Endothelial cell of umbilical vein (primary cell): ENCODE measurements around the gene ACAA1. TPM values are rescaled to one million over a fixed set of nuclear protein-coding genes. Genes with fewer than 3 reads are reported as not detected.

ENCODE experiments used
- BruUV-seq: library from RNA; stranded (reverse); fragments of 400-500 nt; replicated peaks from 2 replicates; lab custom pipeline; 2021; lab: Mats Ljungman, UMichigan
- CTCF ChIA-PET: fragments of 300-600, 350-600 bp; sonication (Branson Sonifier 250); formaldehyde crosslinking; loops from one replicate; lab custom pipeline; 2021; ENCODE audit warnings: antibody characterized with exemption, inconsistent platforms; lab: Charles Lee
- POLR2A ChIA-PET: fragments of 300-600, 350-600 bp; sonication (Branson Sonifier 250); formaldehyde crosslinking; loops from one replicate; lab custom pipeline; 2021; ENCODE audit warnings: antibody characterized with exemption, inconsistent platforms; lab: Charles Lee
- DNase-seq: peaks from one replicate; pipeline ENCODE4 v3.0.0-alpha.2; 2011; ENCODE audit warnings: low read depth, low spot score
- FAIRE-seq: peaks from 2 replicates; lab custom pipeline; 2011; peaks lifted over from hg19 to GRCh38; lab: Jason Lieb, UNC
- H2AFZ ChIP-seq: 2 replicates; pipeline ENCODE4 v1.6.0; 2012; ENCODE audit warnings: low read depth, low read length, control low read depth, inconsistent platforms
- H3K27ac ChIP-seq: 2 replicates; pipeline ENCODE4 v1.5.1; 2011; ENCODE audit warnings: low read depth, mild to moderate bottlenecking, control low read depth, low read length, moderate library complexity; ENCODE audit not compliant: insufficient read depth
- H3K27me3 ChIP-seq, 2 experiments: 2 replicates each; pipeline versions ENCODE4 v1.6.0 to v1.6.1; 2011; ENCODE audit warnings: low read length in 2 of 2, mixed read lengths in 1 of 2; ENCODE audit not compliant: control insufficient read depth in 2 of 2, insufficient read depth in 2 of 2
- H3K36me3 ChIP-seq, 2 experiments: 2 replicates in 1 of 2; 3 replicates in 1 of 2; pipeline ENCODE4 v1.5.1; 2011; ENCODE audit warnings: low read length in 2 of 2, mild to moderate bottlenecking in 1 of 2, moderate library complexity in 1 of 2; ENCODE audit not compliant: control insufficient read depth in 2 of 2, insufficient read depth in 2 of 2; ENCODE audit errors: extremely low read depth in 1 of 2
- H3K4me1 ChIP-seq: 3 replicates; pipeline ENCODE4 v1.5.1; 2011; ENCODE audit warnings: mild to moderate bottlenecking, low read length; ENCODE audit not compliant: control insufficient read depth, insufficient read depth; ENCODE audit errors: extremely low read depth
- H3K4me2 ChIP-seq: 2 replicates; pipeline ENCODE4 v1.6.1; 2011; ENCODE audit warnings: low read length, control low read depth, mixed read lengths; ENCODE audit not compliant: insufficient read depth
- H3K4me3 ChIP-seq, 3 experiments: fragments of 200-600 bp in 1 of 3; sonication (generic), shearing (Covaris generic) in 1 of 3; replicated peaks in 1 of 3; 2 replicates each; pipeline ENCODE4 v1.5.1; 2011 to 2016; ENCODE audit warnings: control low read depth in 3 of 3, low read length in 3 of 3, mild to moderate bottlenecking in 2 of 3, inconsistent platforms in 1 of 3, low read depth in 1 of 3, moderate library complexity in 1 of 3; ENCODE audit not compliant: insufficient read depth in 1 of 3
- H3K79me2 ChIP-seq: 2 replicates; pipeline ENCODE4 v1.6.0; 2012; ENCODE audit warnings: low read length, inconsistent platforms; ENCODE audit not compliant: control insufficient read depth, insufficient read depth
- H3K9ac ChIP-seq: replicated peaks from 2 replicates; pipeline ENCODE3; 2011; ENCODE audit warnings: low read length, control low read depth; ENCODE audit not compliant: insufficient read depth; ENCODE audit errors: extremely low read depth
- H3K9me1 ChIP-seq: replicated peaks from 3 replicates; pipeline ENCODE4 v1.6.0; 2011; ENCODE audit warnings: mild to moderate bottlenecking, low read length; ENCODE audit not compliant: control insufficient read depth, insufficient read depth; ENCODE audit errors: extremely low read depth
- H3K9me3 ChIP-seq: replicated peaks from 2 replicates; pipeline ENCODE4 v1.5.1; 2012; ENCODE audit warnings: low read length, inconsistent platforms; ENCODE audit not compliant: control insufficient read depth, insufficient read depth
- H4K20me1 ChIP-seq: replicated peaks from 2 replicates; pipeline ENCODE3; 2011; ENCODE audit warnings: mild to moderate bottlenecking, low read length; ENCODE audit not compliant: control insufficient read depth, insufficient read depth; ENCODE audit errors: extremely low read depth
- CTCF ChIP-seq, 2 donors: IDR thresholded peaks; 1 replicate in 1 of 2; 2 replicates in 1 of 2; pipeline ENCODE4 v1.5.1; 2011; ENCODE audit warnings: low read length in 2 of 2, mild to moderate bottlenecking in 2 of 2, moderate library complexity in 2 of 2, control low read depth in 1 of 2, inconsistent platforms in 1 of 2, low read depth in 1 of 2; ENCODE audit not compliant: insufficient read depth in 1 of 2; ENCODE audit errors: extremely low read depth in 1 of 2
- FOS ChIP-seq: IDR thresholded peaks from 2 replicates; pipeline ENCODE4 v1.6.1; 2011; ENCODE audit warnings: mild to moderate bottlenecking, low read length, moderate library complexity, borderline replicate concordance; ENCODE audit not compliant: insufficient read depth
- POLR2A ChIP-seq: IDR thresholded peaks from 2 replicates; pipeline ENCODE4 v1.6.1; 2012; ENCODE audit warnings: low read depth, mild to moderate bottlenecking, control low read depth, low read length
- POLR2AphosphoS5 ChIP-seq: IDR thresholded peaks from 2 replicates; pipeline ENCODE4 v1.6.1; 2012; ENCODE audit warnings: low read depth, mild to moderate bottlenecking, control low read depth, low read length, moderate library complexity; ENCODE audit not compliant: insufficient read depth
- dilution Hi-C: fragments of 300-500 bp; cut with MboI; formaldehyde crosslinking; loops from one replicate; pipeline ENCODE4 v1.15.0; 2019; ENCODE audit warnings: low sequenced_read_pairs; ENCODE audit not compliant: extremely low pct_ligation_motif_present
- intact Hi-C: fragments of 100-400 bp; cut with micrococcal nuclease; formaldehyde crosslinking; loops from one replicate; pipeline ENCODE4 v1.10.0; 2022
- polyA plus RNA-seq, 4 experiments: library from polyadenylated mRNA; depleted of rRNA in 3 of 4; stranded (reverse) in 3 of 4; unstranded in 1 of 4; fragments of >200 nt; gene quantifications; 2 replicates each; pipeline versions ENCODE4 v1.2.1 to v1.2.3, GENCODE V29; 2011 to 2012; ENCODE audit warnings: missing spikeins in 1 of 4
- total RNA-seq: library from RNA; stranded (reverse); gene quantifications from 2 replicates; pipeline ENCODE4 v1.2.3, GENCODE V29; 2021
- TF ChIP-seq, protein P1 (sequence below): IDR thresholded peaks from 2 replicates; pipeline ENCODE4 v1.6.1; 2011; ENCODE audit not compliant: insufficient read depth, insufficient read length

ACAA1 gene
- total and polyA plus RNA-seq, 2 donors (not counting 3 experiments of a cell fraction or from before 2014, with no cell fraction given): 52.1 to 53.8 TPM

DNA sequence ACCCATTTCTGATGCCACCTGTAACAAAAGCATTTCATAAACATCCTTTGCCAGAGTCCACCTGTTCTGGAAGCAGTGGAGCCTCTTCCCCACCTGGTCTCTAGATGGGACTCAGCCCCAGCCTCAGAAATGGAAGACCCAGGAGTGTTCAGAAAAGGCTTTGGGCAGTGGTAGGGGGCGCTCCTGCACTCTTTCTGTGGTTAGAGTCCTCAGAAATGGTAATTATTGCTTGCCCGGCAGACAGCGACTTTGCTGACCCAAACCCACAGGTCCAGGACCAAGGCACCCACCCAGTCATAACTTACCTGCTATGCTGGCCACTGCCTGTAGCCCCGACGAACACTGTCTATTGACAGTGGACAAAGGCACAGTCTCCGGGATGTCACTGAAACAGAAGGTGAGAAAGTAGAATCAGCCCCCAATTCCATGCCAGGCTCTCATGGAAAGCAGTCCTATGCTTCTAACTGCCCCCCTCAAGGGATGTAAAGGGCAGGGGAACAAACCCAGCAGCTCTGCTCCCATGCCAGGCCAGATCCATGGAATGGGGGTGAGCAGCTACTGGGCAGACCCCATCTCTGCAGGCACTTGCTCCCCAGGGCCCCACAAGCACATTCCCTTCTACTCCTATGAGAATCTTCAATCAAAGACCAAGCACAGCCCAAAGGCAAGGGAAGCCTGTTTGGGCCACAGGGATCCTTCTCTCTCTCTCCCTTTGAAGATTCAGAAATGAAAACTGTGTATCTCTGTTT is 5.1 kb downstream of the ACAA1 start:
- peak; percentile 55 for FAIRE-seq
- H3K36me3 ChIP-seq: peaks cover 9 to 32% of the 10 kb centered on the region in 2 experiments

More for the DNA sequence above, 5.1 kb downstream of the ACAA1 start:
- H3K4me2 ChIP-seq: no peak overlapping the region
- CTCF ChIA-PET: interaction anchor here (1.0 to 2.1 kb wide), 4 partner anchors 115 to 348 kb away, joined by 4 to 10 read pairs (median 6); no protein-coding TSS in a partner anchor
- H3K9me3 ChIP-seq: no peaks in the 10 kb centered on the region
- no TSS peak for BruUV-seq
- H3K9ac ChIP-seq: no peak overlapping the region
- H3K4me3 ChIP-seq: no peak overlapping the region
- POLR2A ChIA-PET: no interaction called here
- H3K9me1 ChIP-seq: no peaks in the 10 kb centered on the region
- no peak overlapping the region for H2AFZ ChIP-seq
- peaks cover 4% of the 10 kb centered on the region for H3K4me1 ChIP-seq
- TF ChIP-seq POLR2AphosphoS5: no peak
- TF ChIP-seq POLR2A: no peak
- TF ChIP-seq CTCF (IDR thresholded peaks at IDR 0.05; ENCODE audit: extremely low read depth in 1 of 2, insufficient read depth in 1 of 2, low read depth in 1 of 2, low read length in 2 of 2): peak; percentile 57 to 73
- TF ChIP-seq, protein P1, sequence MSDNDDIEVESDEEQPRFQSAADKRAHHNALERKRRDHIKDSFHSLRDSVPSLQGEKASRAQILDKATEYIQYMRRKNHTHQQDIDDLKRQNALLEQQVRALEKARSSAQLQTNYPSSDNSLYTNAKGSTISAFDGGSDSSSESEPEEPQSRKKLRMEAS: no peak
- no peak for TF ChIP-seq FOS
- no peak overlapping the region for H3K27ac ChIP-seq
- peaks cover 11% of the 10 kb centered on the region for H3K79me2 ChIP-seq
- dilution Hi-C loops: no loop called here
- no peaks in the 10 kb centered on the region for H3K27me3 ChIP-seq
- intact Hi-C loops: loop anchor here (10.0 kb wide), 2 partner anchors 277 to 523 kb away; no protein-coding TSS in a partner anchor
- no peaks in the 10 kb centered on the region for H4K20me1 ChIP-seq
- DNase-seq: peak; percentile 51
